K562 (cell line): Measurements from ENCODE around the gene DPH2. TPM values are rescaled to one million over a fixed set of nuclear protein-coding genes. Genes with fewer than 3 reads are reported as not detected.

Experiments used
- ARHGAP35 ChIP-seq: fragments of 450-650 bp; IDR thresholded peaks from 2 replicates; pipeline ENCODE4 v1.6.1; 2018; ENCODE audit not compliant: partially characterized antibody
- CBX1 ChIP-seq: sonication (generic); IDR thresholded peaks from 2 replicates; pipeline ENCODE4 v1.6.1; 2016; ENCODE audit warnings: antibody characterized with exemption, low read depth, mild to moderate bottlenecking
- DACH1 ChIP-seq: fragments of 450-650 bp; IDR thresholded peaks from 2 replicates; pipeline ENCODE4 v1.6.1; 2018; ENCODE audit not compliant: partially characterized antibody
- DMBX1 ChIP-seq: fragments of 250-450 bp; sonication (Bioruptor Pico); IDR thresholded peaks from 2 replicates; pipeline ENCODE4 v1.8.0; 2022; ENCODE audit warnings: inconsistent platforms, mild to moderate bottlenecking, moderate library complexity, borderline replicate concordance
- HEY1 ChIP-seq: fragments of 250-450 bp; sonication (Bioruptor Pico); IDR thresholded peaks from 2 replicates; pipeline ENCODE4 v1.5.0; 2020; ENCODE audit warnings: mild to moderate bottlenecking, moderate library complexity, borderline replicate concordance
- MAFF ChIP-seq: IDR thresholded peaks from 2 replicates; pipeline ENCODE4 v1.6.1; 2012; ENCODE audit warnings: low read length, improper control_type of control experiment
- PCBP1 ChIP-seq: fragments of 200-400 bp; formaldehyde crosslinking; IDR thresholded peaks from 2 replicates; pipeline ENCODE4 v1.6.1; 2018; ENCODE audit warnings: mild to moderate bottlenecking, low read depth, low read length; ENCODE audit not compliant: poor library complexity, severe bottlenecking
- POLR3A ChIP-seq: IDR thresholded peaks from 2 replicates; pipeline ENCODE4 v1.6.1; 2011; ENCODE audit warnings: borderline replicate concordance, mild to moderate bottlenecking, moderate library complexity; ENCODE audit not compliant: insufficient read length, insufficient read depth; ENCODE audit errors: extremely low read depth
- RBM39 ChIP-seq: fragments of 200-400 bp; formaldehyde crosslinking; optimal IDR thresholded peaks from 2 replicates; pipeline ENCODE3; 2018; ENCODE audit warnings: low read depth, low read length
- SAFB2 ChIP-seq: fragments of 200-400 bp; formaldehyde crosslinking; IDR thresholded peaks from 2 replicates; pipeline ENCODE4 v1.6.1; 2018; ENCODE audit warnings: borderline replicate concordance, low read length, low read depth, moderate library complexity; ENCODE audit not compliant: severe bottlenecking
- SIX5 ChIP-seq, 2 experiments: IDR thresholded peaks; 2 replicates each; pipeline ENCODE4 v1.6.1; 2011; ENCODE audit warnings: low read length in 2 of 2, borderline replicate concordance in 1 of 2, low read depth in 1 of 2, mild to moderate bottlenecking in 1 of 2, moderate library complexity in 1 of 2; ENCODE audit not compliant: insufficient read depth in 1 of 2
- ZNF316 ChIP-seq: fragments of 450-650 bp; IDR thresholded peaks from 2 replicates; pipeline ENCODE4 v1.6.1; 2016
- polyA plus RNA-seq, 8 experiments: library from polyadenylated mRNA; depleted of rRNA in 4 of 8; stranded (reverse) in 5 of 8; unstranded in 3 of 8; fragments of >200 nt; fragmentation: Nextera tagmentation in 2 of 8; fragmentation: Illumina TruSeq in 1 of 8; extraction: Ambion mirVana in 2 of 8; extraction: Trizol in 1 of 8; gene quantifications; 2 replicates each; pipeline versions ENCODE4 v1.2.1 to v1.2.3, GENCODE V29; 2011 to 2014; ENCODE audit warnings: inconsistent platforms in 1 of 8, missing spikeins in 1 of 8
- total RNA-seq, 7 experiments: library from RNA; depleted of rRNA in 6 of 7; stranded (reverse); fragments of >200 nt in 6 of 7; fragmentation: Illumina TruSeq in 2 of 7; extraction: Trizol in 2 of 7; gene quantifications; 2 replicates each; pipeline versions ENCODE4 v1.2.1 to v1.2.3, GENCODE V29; 2011 to 2021; ENCODE audit warnings: low replicate concordance in 1 of 7
- TF ChIP-seq, protein P1 (sequence below): IDR thresholded peaks from 2 replicates; pipeline ENCODE4 v1.6.1; 2016; ENCODE audit warnings: missing genetic modification characterization, missing compliant biosample characterization
- TF ChIP-seq, protein P2 (sequence below), 2 experiments: fragments of 200-800 bp in 1 of 2; sonication (Bioruptor generic) in 1 of 2; sonication (generic) in 1 of 2; formaldehyde crosslinking in 1 of 2; IDR thresholded peaks in 1 of 2; conservative IDR thresholded peaks in 1 of 2; 2 replicates each; pipeline versions ENCODE4 v1.5.0 to v1.6.1; 2016 to 2020; ENCODE audit warnings: missing compliant biosample characterization in 1 of 2, missing genetic modification characterization in 1 of 2, missing genetic modification reagents in 1 of 2
- TF ChIP-seq, protein P3 (sequence below): fragments of 150-350 bp; conservative IDR thresholded peaks from 2 replicates; pipeline ENCODE4 v1.6.1; 2014; ENCODE audit warnings: low read length
- TF ChIP-seq, protein P4 (sequence below): sonication (generic); formaldehyde crosslinking; IDR thresholded peaks from 2 replicates; pipeline ENCODE4 v1.8.0; 2022; ENCODE audit warnings: mild to moderate bottlenecking, missing genetic modification reagents, borderline replicate concordance

The DPH2 gene
- total and polyA plus RNA-seq, 9 of the 15 experiments (the other 6 are each of a cell fraction or from before 2014, with no cell fraction given) = 17.9 to 94.1 (median 68.1) TPM

DNA sequence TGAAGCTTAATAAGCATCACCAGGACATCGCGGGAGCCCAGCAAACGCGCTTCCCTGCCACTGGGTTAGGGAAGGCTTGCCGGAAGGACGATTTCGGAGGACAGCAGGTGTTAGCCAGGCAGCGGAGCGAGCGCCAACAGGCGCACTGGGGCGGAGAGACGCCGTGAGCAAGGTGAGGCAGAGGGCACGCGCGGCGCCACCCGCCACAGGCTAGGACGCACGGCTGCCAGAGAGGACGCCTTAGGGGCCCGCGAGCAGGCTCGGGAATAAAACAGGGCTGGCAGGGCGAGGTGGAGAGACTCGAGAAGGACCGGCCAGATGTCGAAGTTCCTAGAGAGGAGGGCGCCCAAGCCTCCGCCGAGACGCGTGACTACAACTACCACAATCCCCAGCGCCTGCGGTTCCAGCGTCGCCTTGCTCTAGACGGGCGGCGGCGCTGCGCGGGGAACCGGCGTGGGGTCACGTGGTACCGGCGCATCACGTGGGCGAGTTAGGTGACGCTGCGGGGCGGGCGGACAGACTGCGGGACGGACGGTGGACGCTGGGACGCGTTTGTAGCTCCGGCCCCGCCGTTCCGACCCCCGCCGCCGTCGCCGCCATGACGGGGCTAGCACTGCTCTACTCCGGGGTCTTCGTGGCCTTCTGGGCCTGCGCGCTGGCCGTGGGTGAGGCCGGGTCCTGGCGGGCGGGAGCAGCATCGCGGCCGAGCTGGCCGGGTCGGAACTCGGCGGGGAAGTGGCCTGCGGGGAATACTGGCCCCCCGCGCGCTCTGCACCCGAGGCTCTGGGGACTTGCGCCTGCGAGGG is 4.8 kb downstream of the DPH2 start, which contains the start of gene ATP6V0B (continued):
- TF ChIP-seq, protein P1, sequence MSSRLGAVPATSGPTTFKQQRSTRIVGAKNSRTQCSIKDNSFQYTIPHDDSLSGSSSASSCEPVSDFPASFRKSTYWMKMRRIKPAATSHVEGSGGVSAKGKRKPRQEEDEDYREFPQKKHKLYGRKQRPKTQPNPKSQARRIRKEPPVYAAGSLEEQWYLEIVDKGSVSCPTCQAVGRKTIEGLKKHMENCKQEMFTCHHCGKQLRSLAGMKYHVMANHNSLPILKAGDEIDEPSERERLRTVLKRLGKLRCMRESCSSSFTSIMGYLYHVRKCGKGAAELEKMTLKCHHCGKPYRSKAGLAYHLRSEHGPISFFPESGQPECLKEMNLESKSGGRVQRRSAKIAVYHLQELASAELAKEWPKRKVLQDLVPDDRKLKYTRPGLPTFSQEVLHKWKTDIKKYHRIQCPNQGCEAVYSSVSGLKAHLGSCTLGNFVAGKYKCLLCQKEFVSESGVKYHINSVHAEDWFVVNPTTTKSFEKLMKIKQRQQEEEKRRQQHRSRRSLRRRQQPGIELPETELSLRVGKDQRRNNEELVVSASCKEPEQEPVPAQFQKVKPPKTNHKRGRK (tag) = no peak
- TF ChIP-seq SAFB2 = no peak
- peak; percentile 52 for TF ChIP-seq ZNF316
- no peak for TF ChIP-seq MAFF
- TF ChIP-seq DMBX1 (CRISPR knock-in tag) = no peak; the same call in 1 of the 2 replicates
- TF ChIP-seq RBM39 = no peak
- TF ChIP-seq PCBP1 = no peak
- TF ChIP-seq SIX5 (IDR thresholded peaks at IDR 0.05; ENCODE audit: borderline replicate concordance in 1 of 2, insufficient read depth in 1 of 2, low read depth in 1 of 2, low read length in 2 of 2) = peak; percentile 92 to 94
- TF ChIP-seq DACH1 = no peak
- TF ChIP-seq, protein P2, sequence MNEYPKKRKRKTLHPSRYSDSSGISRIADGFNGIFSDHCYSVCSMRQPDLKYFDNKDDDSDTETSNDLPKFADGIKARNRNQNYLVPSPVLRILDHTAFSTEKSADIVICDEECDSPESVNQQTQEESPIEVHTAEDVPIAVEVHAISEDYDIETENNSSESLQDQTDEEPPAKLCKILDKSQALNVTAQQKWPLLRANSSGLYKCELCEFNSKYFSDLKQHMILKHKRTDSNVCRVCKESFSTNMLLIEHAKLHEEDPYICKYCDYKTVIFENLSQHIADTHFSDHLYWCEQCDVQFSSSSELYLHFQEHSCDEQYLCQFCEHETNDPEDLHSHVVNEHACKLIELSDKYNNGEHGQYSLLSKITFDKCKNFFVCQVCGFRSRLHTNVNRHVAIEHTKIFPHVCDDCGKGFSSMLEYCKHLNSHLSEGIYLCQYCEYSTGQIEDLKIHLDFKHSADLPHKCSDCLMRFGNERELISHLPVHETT (CRISPR knock-in tag; conservative IDR thresholded peaks at IDR 0.05 in 1 of 2, IDR thresholded peaks at IDR 0.05 in 1 of 2) = peak in 1 of 2 experiments; percentile 97; a peak in 2 of 4 replicates
- TF ChIP-seq POLR3A = no peak
- TF ChIP-seq, protein P3, sequence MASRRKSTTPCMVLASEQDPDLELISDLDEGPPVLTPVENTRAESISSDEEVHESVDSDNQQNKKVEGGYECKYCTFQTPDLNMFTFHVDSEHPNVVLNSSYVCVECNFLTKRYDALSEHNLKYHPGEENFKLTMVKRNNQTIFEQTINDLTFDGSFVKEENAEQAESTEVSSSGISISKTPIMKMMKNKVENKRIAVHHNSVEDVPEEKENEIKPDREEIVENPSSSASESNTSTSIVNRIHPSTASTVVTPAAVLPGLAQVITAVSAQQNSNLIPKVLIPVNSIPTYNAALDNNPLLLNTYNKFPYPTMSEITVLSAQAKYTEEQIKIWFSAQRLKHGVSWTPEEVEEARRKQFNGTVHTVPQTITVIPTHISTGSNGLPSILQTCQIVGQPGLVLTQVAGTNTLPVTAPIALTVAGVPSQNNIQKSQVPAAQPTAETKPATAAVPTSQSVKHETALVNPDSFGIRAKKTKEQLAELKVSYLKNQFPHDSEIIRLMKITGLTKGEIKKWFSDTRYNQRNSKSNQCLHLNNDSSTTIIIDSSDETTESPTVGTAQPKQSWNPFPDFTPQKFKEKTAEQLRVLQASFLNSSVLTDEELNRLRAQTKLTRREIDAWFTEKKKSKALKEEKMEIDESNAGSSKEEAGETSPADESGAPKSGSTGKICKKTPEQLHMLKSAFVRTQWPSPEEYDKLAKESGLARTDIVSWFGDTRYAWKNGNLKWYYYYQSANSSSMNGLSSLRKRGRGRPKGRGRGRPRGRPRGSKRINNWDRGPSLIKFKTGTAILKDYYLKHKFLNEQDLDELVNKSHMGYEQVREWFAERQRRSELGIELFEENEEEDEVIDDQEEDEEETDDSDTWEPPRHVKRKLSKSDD = no peak
- TF ChIP-seq ARHGAP35 = no peak
- TF ChIP-seq, protein P4, sequence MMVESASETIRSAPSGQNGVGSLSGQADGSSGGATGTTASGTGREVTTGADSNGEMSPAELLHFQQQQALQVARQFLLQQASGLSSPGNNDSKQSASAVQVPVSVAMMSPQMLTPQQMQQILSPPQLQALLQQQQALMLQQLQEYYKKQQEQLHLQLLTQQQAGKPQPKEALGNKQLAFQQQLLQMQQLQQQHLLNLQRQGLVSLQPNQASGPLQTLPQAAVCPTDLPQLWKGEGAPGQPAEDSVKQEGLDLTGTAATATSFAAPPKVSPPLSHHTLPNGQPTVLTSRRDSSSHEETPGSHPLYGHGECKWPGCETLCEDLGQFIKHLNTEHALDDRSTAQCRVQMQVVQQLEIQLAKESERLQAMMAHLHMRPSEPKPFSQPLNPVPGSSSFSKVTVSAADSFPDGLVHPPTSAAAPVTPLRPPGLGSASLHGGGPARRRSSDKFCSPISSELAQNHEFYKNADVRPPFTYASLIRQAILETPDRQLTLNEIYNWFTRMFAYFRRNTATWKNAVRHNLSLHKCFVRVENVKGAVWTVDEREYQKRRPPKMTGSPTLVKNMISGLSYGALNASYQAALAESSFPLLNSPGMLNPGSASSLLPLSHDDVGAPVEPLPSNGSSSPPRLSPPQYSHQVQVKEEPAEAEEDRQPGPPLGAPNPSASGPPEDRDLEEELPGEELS (CRISPR knock-in tag) = 0 out of 2 replicates have a peak, but pooled peaks have one; percentile 24
- TF ChIP-seq CBX1 = peak; percentile 73; the same call in 1 of the 2 replicates
- no peak for TF ChIP-seq HEY1 (CRISPR knock-in tag)
